Upper lobe of left lung (tissue), 4 donors: ENCODE measurements around the gene KCNJ13.

ENCODE experiments used
- CTCF ChIP-seq, 6 experiments: fragments of 450-650 bp in 4 of 6; fragments of 200-600 bp in 2 of 6; sonication (generic) in 2 of 6; IDR thresholded peaks; one replicate each; pipeline ENCODE4 v1.5.1; 2016 to 2019; ENCODE audit warnings: antibody characterized with exemption in 6 of 6
- EP300 ChIP-seq, 4 donors: sonication (generic); formaldehyde crosslinking; IDR thresholded peaks; one replicate each; pipeline ENCODE4 v1.5.1; 2017; ENCODE audit warnings: antibody characterized with exemption in 4 of 4, control low read depth in 2 of 4
- POLR2A ChIP-seq, 4 donors: fragments of 450-650 bp; IDR thresholded peaks; one replicate each; pipeline ENCODE4 v1.5.1; 2016 to 2017; ENCODE audit warnings: antibody characterized with exemption in 4 of 4, mild to moderate bottlenecking in 2 of 4
- POLR2AphosphoS5 ChIP-seq, 2 donors: sonication (generic); formaldehyde crosslinking; IDR thresholded peaks; one replicate each; pipeline ENCODE4 v1.5.1; 2017; ENCODE audit warnings: antibody characterized with exemption in 2 of 2

GRCh38 chr2:232809349-232810124, 33.2 kb upstream of the KCNJ13 start:
- no peak for TF ChIP-seq POLR2A (IDR thresholded peaks at IDR 0.05)
- TF ChIP-seq CTCF (IDR thresholded peaks at IDR 0.05): no peak
- no peak for TF ChIP-seq POLR2AphosphoS5 (IDR thresholded peaks at IDR 0.05)
- TF ChIP-seq EP300 (IDR thresholded peaks at IDR 0.05): no peak
